Measurements from ENCODE around the gene MIPEP. TPM values are rescaled to one million over a fixed set of nuclear protein-coding genes. Genes with fewer than 3 reads are reported as not detected.
A peak's percentile ranks its signal among the peaks of the same experiment; 100 is the strongest.

Gene MIPEP
- total RNA-seq, 1 experiment from 2014 or later = 18.6 TPM

- no peak overlapping the region for H3K4me3 ChIP-seq
- POLR2A ChIA-PET (ENCODE audit: unreplicated experiment) = no interaction called here
- H3K27ac ChIP-seq = no peak overlapping the region
- DNase-seq = peak in 1 of 2 experiments; percentile 26
- H3K36me3 ChIP-seq (ENCODE audit: low read depth) = 0 out of 2 replicates have a peak, but pooled peaks cover 4% of the 10 kb centered on the region
- CTCF ChIA-PET = no interaction called here
- H3K9me3 ChIP-seq (ENCODE audit: insufficient read depth, low read depth) = no peaks in the 10 kb centered on the region
- no peak for TF ChIP-seq EZH2 (IDR thresholded peaks at IDR 0.05; ENCODE audit: low read depth)
- no peak for TF ChIP-seq CTCF (conservative IDR thresholded peaks at IDR 0.05)
- no peak overlapping the region for H2AFZ ChIP-seq
- no peaks in the 10 kb centered on the region for H3F3A ChIP-seq (ENCODE audit: insufficient read depth, low read depth)
- H3K27me3 ChIP-seq (ENCODE audit: insufficient read depth, low read depth) = no peaks in the 10 kb centered on the region
- no peaks in the 10 kb centered on the region for H4K20me1 ChIP-seq (ENCODE audit: insufficient read depth)
- BruUV-seq (replicated peaks) = no TSS peak
- H3K79me2 ChIP-seq (ENCODE audit: low read depth) = no peaks in the 10 kb centered on the region
- no peaks in the 10 kb centered on the region for H3K9me2 ChIP-seq (ENCODE audit: insufficient read depth)
- intact Hi-C loops (cut with micrococcal nuclease; ENCODE audit: unreplicated experiment) = no loop called here
- H3K4me2 ChIP-seq = no peak overlapping the region
- no peaks in the 10 kb centered on the region for H3K4me1 ChIP-seq (replicated peaks; ENCODE audit: insufficient read depth)
Measured at GRCh38 chr13:23842406-23842805, 46.8 kb downstream of the MIPEP start.

GRCh38 chr13:23833733-23834611, 55.2 kb downstream of the MIPEP start:
- POLR2A ChIA-PET (ENCODE audit: unreplicated experiment) = no interaction called here
- Histone ChIP-seq H3K27me3 (ENCODE audit: insufficient read depth, low read depth) (no peaks in the 10 kb centered on the region), H3K9me3 (ENCODE audit: insufficient read depth, low read depth) (no peaks in the 10 kb centered on the region), H3K4me1 (replicated peaks; ENCODE audit: insufficient read depth) (no peaks in the 10 kb centered on the region), H3K4me2 (no peak overlapping the region), H3K4me3 (no peak overlapping the region), H3K27ac (no peak overlapping the region), H3K9me2 (ENCODE audit: insufficient read depth) (no peaks in the 10 kb centered on the region), H3F3A (ENCODE audit: insufficient read depth, low read depth) (no peaks in the 10 kb centered on the region), H3K36me3 (ENCODE audit: low read depth) (no peaks in the 10 kb centered on the region), H4K20me1 (ENCODE audit: insufficient read depth) (no peaks in the 10 kb centered on the region), H3K79me2 (ENCODE audit: low read depth) (no peaks in the 10 kb centered on the region), H2AFZ (no peak overlapping the region)
- CTCF ChIA-PET = no interaction called here
- DNase-seq = peak in 1 of 2 experiments; percentile 28
- intact Hi-C loops (cut with micrococcal nuclease; ENCODE audit: unreplicated experiment) = no loop called here
- no TSS peak for BruUV-seq (replicated peaks)
- TF ChIP-seq CTCF (conservative IDR thresholded peaks at IDR 0.05) (no peak), EZH2 (IDR thresholded peaks at IDR 0.05; ENCODE audit: low read depth) (no peak)

GRCh38 chr13:23828866-23829265, 60.3 kb downstream of the MIPEP start:
- H3K9me3 ChIP-seq (ENCODE audit: insufficient read depth, low read depth) = peaks cover 4% of the 10 kb centered on the region; the same call in 1 of the 2 replicates
- TF ChIP-seq CTCF (conservative IDR thresholded peaks at IDR 0.05) (no peak), EZH2 (IDR thresholded peaks at IDR 0.05; ENCODE audit: low read depth) (no peak)
- no peaks in the 10 kb centered on the region for H3F3A ChIP-seq (ENCODE audit: insufficient read depth, low read depth)
- H2AFZ ChIP-seq = no peak overlapping the region
- 0 out of 2 replicates have a peak, but pooled peaks cover 5% of the 10 kb centered on the region for H4K20me1 ChIP-seq (ENCODE audit: insufficient read depth)
- H3K36me3 ChIP-seq (ENCODE audit: low read depth) = peaks cover 6% of the 10 kb centered on the region; the same call in 1 of the 2 replicates
- intact Hi-C loops (cut with micrococcal nuclease; ENCODE audit: unreplicated experiment) = no loop called here
- DNase-seq = peak in 1 of 2 experiments; percentile 4
- no peaks in the 10 kb centered on the region for H3K27me3 ChIP-seq (ENCODE audit: insufficient read depth, low read depth)
- BruUV-seq (replicated peaks) = no TSS peak
- no peaks in the 10 kb centered on the region for H3K79me2 ChIP-seq (ENCODE audit: low read depth)
- H3K4me1 ChIP-seq (replicated peaks; ENCODE audit: insufficient read depth) = no peaks in the 10 kb centered on the region
- no peak overlapping the region for H3K27ac ChIP-seq
- POLR2A ChIA-PET (ENCODE audit: unreplicated experiment) = no interaction called here
- H3K4me2 ChIP-seq = no peak overlapping the region
- no peaks in the 10 kb centered on the region; the same call in 1 of the 2 replicates for H3K9me2 ChIP-seq (ENCODE audit: insufficient read depth)
- no peak overlapping the region for H3K4me3 ChIP-seq
- CTCF ChIA-PET = no interaction called here

All from PC-9 (cell line).